Hepatocyte (in vitro differentiated cells): ENCODE results near the gene MIPOL1.

Experiments
- CTCF ChIP-seq: fragments of 200-600 bp; sonication (generic); IDR thresholded peaks from 2 replicates; pipeline ENCODE4 v1.5.1; 2016; ENCODE audit warnings: antibody characterized with exemption, mild to moderate bottlenecking; ENCODE audit not compliant: poor library complexity
- EZH2 ChIP-seq: fragments of 200-600 bp; sonication (generic); IDR thresholded peaks from 2 replicates; pipeline ENCODE4 v1.6.1; 2016; ENCODE audit warnings: antibody characterized with exemption, mild to moderate bottlenecking, borderline replicate concordance
- EZH2phosphoT487 ChIP-seq: fragments of 200-600 bp; sonication (generic); IDR thresholded peaks from one replicate; pipeline ENCODE4 v1.6.1; 2018; ENCODE audit warnings: antibody characterized with exemption, mild to moderate bottlenecking, low read depth, moderate library complexity; ENCODE audit not compliant: unreplicated experiment, severe bottlenecking

GRCh38 chr14:37591941-37592481, 394.3 kb downstream of the MIPOL1 start:
- TF ChIP-seq CTCF (no peak), EZH2 (peak; percentile 50), EZH2phosphoT487 (peak; percentile 72)
